Measurements from ENCODE around the gene KATNAL2. TPM values are rescaled to one million over a fixed set of nuclear protein-coding genes. Genes with fewer than 3 reads are reported as not detected.

Gene KATNAL2
- total and polyA plus RNA-seq, 2 experiments from 2014 or later: 4.3 to 4.4 TPM

- H3K9me3 ChIP-seq (ENCODE audit: low read depth): no peaks in the 10 kb centered on the region
- H3K36me3 ChIP-seq (replicated peaks; ENCODE audit: insufficient read depth, low read depth): no peaks in the 10 kb centered on the region
- no peaks in the 10 kb centered on the region for H3K9me2 ChIP-seq (replicated peaks; ENCODE audit: insufficient read depth)
- H3K4me2 ChIP-seq: no peak overlapping the region
- no peak overlapping the region for H3K4me3 ChIP-seq
- H3K27me3 ChIP-seq: no peaks in the 10 kb centered on the region
- DNase-seq (ENCODE audit: low spot score): no peak
- H2AFZ ChIP-seq: no peak overlapping the region
- H3K79me2 ChIP-seq: peaks cover 99% of the 10 kb centered on the region
- H3K27ac ChIP-seq: no peak overlapping the region
- H3K4me1 ChIP-seq (ENCODE audit: insufficient read depth): peaks cover 10% of the 10 kb centered on the region
- H4K20me1 ChIP-seq (ENCODE audit: insufficient read depth, poor library complexity, severe bottlenecking): peaks cover 41% of the 10 kb centered on the region
- TF ChIP-seq EZH2phosphoT487 (IDR thresholded peaks at IDR 0.05; ENCODE audit: low read depth, severe bottlenecking, unreplicated experiment) (no peak), EZH2 (IDR thresholded peaks at IDR 0.05; ENCODE audit: borderline replicate concordance) (no peak), CTCF (IDR thresholded peaks at IDR 0.05; ENCODE audit: poor library complexity) (no peak)
- 95% methylated on average over 3 of the region's 3 CpGs for WGBS (ENCODE audit: low lambda C conversion rate, missing lambda C conversion rate)
Observed at GRCh38 chr18:46910856-46911255, 6.5 kb upstream of the KATNAL2 start.

GRCh38 chr18:46915800-46916550, 1.4 kb upstream of the KATNAL2 start:
- TF ChIP-seq EZH2 (IDR thresholded peaks at IDR 0.05; ENCODE audit: borderline replicate concordance): no peak
- peak overlapping the region; percentile 96 for H3K27ac ChIP-seq
- peaks cover 56% of the 10 kb centered on the region for H3K79me2 ChIP-seq
- H3K9me3 ChIP-seq (ENCODE audit: low read depth): no peaks in the 10 kb centered on the region
- peaks cover 31% of the 10 kb centered on the region for H4K20me1 ChIP-seq (ENCODE audit: insufficient read depth, poor library complexity, severe bottlenecking)
- H3K36me3 ChIP-seq (replicated peaks; ENCODE audit: insufficient read depth, low read depth): no peaks in the 10 kb centered on the region
- DNase-seq (ENCODE audit: low spot score): no peak
- peak overlapping the region; percentile 100 for H2AFZ ChIP-seq
- no peaks in the 10 kb centered on the region for H3K27me3 ChIP-seq
- peak overlapping the region; percentile 88 for H3K4me2 ChIP-seq
- peak overlapping the region; percentile 80 for H3K4me3 ChIP-seq
- H3K4me1 ChIP-seq (ENCODE audit: insufficient read depth): peaks cover 10% of the 10 kb centered on the region
- no peaks in the 10 kb centered on the region for H3K9me2 ChIP-seq (replicated peaks; ENCODE audit: insufficient read depth)
- WGBS (ENCODE audit: low lambda C conversion rate, missing lambda C conversion rate): 7% methylated on average over 12 of the region's 12 CpGs

GRCh38 chr18:46916551-46917107, 773 bp upstream of the KATNAL2 start:
- H3K9me2 ChIP-seq (replicated peaks; ENCODE audit: insufficient read depth): no peaks in the 10 kb centered on the region
- H3K79me2 ChIP-seq: peaks cover 50% of the 10 kb centered on the region
- H3K27me3 ChIP-seq: no peaks in the 10 kb centered on the region
- peak overlapping the region; percentile 100 for H2AFZ ChIP-seq
- no peak for DNase-seq (ENCODE audit: low spot score)
- H3K4me1 ChIP-seq (ENCODE audit: insufficient read depth): peaks cover 10% of the 10 kb centered on the region
- no peaks in the 10 kb centered on the region for H3K36me3 ChIP-seq (replicated peaks; ENCODE audit: insufficient read depth, low read depth)
- peak overlapping the region; percentile 96 for H3K27ac ChIP-seq
- peak overlapping the region; percentile 80 for H3K4me3 ChIP-seq
- no peaks in the 10 kb centered on the region for H3K9me3 ChIP-seq (ENCODE audit: low read depth)
- no peak for TF ChIP-seq CTCF (IDR thresholded peaks at IDR 0.05; ENCODE audit: poor library complexity)
- TF ChIP-seq EZH2 (IDR thresholded peaks at IDR 0.05; ENCODE audit: borderline replicate concordance): no peak
- no peak for TF ChIP-seq EZH2phosphoT487 (IDR thresholded peaks at IDR 0.05; ENCODE audit: low read depth, severe bottlenecking, unreplicated experiment)
- peaks cover 31% of the 10 kb centered on the region for H4K20me1 ChIP-seq (ENCODE audit: insufficient read depth, poor library complexity, severe bottlenecking)
- under 1% methylated on average over 13 of the region's 21 CpGs for WGBS (ENCODE audit: low lambda C conversion rate, missing lambda C conversion rate)
- peak overlapping the region; percentile 88 for H3K4me2 ChIP-seq
